ENCODE results near the gene IGHMBP2. TPM values are rescaled to one million over a fixed set of nuclear protein-coding genes. Genes with fewer than 3 reads are reported as not detected.

IGHMBP2 gene
- total and polyA plus RNA-seq, 2 experiments from 2014 or later, result 5.2 to 9.3 TPM

GRCh38 chr11:68925611-68926010 lies 21.9 kb downstream of the IGHMBP2 start:
- no peaks in the 10 kb centered on the region for H4K20me1 ChIP-seq (ENCODE audit: insufficient read depth)
- no peak overlapping the region for H2AFZ ChIP-seq
- no peaks in the 10 kb centered on the region for H3K27me3 ChIP-seq (replicated peaks; ENCODE audit: insufficient read depth)
- peaks cover 42% of the 10 kb centered on the region for H3K36me3 ChIP-seq (ENCODE audit: low read depth)
- no peak overlapping the region for H3K9ac ChIP-seq
- H3K4me1 ChIP-seq (ENCODE audit: insufficient read depth), result no peaks in the 10 kb centered on the region
- no peak overlapping the region for H3K27ac ChIP-seq
- no peaks in the 10 kb centered on the region for H3F3A ChIP-seq (ENCODE audit: insufficient read depth)
- no peak overlapping the region for H3K4me2 ChIP-seq (ENCODE audit: unreplicated experiment)
- TF ChIP-seq EZH2 (IDR thresholded peaks at IDR 0.05; ENCODE audit: insufficient read depth, poor library complexity, severe bottlenecking) (no peak), EZH2phosphoT487 (IDR thresholded peaks at IDR 0.05; ENCODE audit: insufficient read depth, low read depth) (no peak)
- no peaks in the 10 kb centered on the region for H3K9me2 ChIP-seq (ENCODE audit: insufficient read depth)
- no peak for DNase-seq
- H3K9me3 ChIP-seq (ENCODE audit: low read depth), result no peaks in the 10 kb centered on the region
- WGBS, 2 experiments (ENCODE audit: low coverage in 1 of 2, low lambda C conversion rate in 2 of 2, missing lambda C conversion rate in 2 of 2), result 82 to 89% methylated on average over 3 of the region's 3 CpGs
- H3K4me3 ChIP-seq, result no peak overlapping the region
- in situ Hi-C loops (cut with MboI), result no loop called here
- H3K79me2 ChIP-seq (ENCODE audit: insufficient read depth), result no peaks in the 10 kb centered on the region

GRCh38 chr11:68927280-68928135 lies 23.8 kb downstream of the IGHMBP2 start:
- Histone ChIP-seq H3K27ac (no peak overlapping the region), H3K9ac (no peak overlapping the region), H3K79me2 (ENCODE audit: insufficient read depth) (no peaks in the 10 kb centered on the region), H3F3A (ENCODE audit: insufficient read depth) (no peaks in the 10 kb centered on the region), H4K20me1 (ENCODE audit: insufficient read depth) (no peaks in the 10 kb centered on the region), H3K36me3 (ENCODE audit: low read depth) (peaks cover 39% of the 10 kb centered on the region), H3K4me2 (ENCODE audit: unreplicated experiment) (no peak overlapping the region), H3K9me2 (ENCODE audit: insufficient read depth) (no peaks in the 10 kb centered on the region), H3K9me3 (ENCODE audit: low read depth) (no peaks in the 10 kb centered on the region), H3K4me1 (ENCODE audit: insufficient read depth) (no peaks in the 10 kb centered on the region), H3K27me3 (replicated peaks; ENCODE audit: insufficient read depth) (no peaks in the 10 kb centered on the region), H2AFZ (no peak overlapping the region), H3K4me3 (no peak overlapping the region)
- DNase-seq, result no peak
- no peak for TF ChIP-seq EZH2 (IDR thresholded peaks at IDR 0.05; ENCODE audit: insufficient read depth, poor library complexity, severe bottlenecking)
- TF ChIP-seq EZH2phosphoT487 (IDR thresholded peaks at IDR 0.05; ENCODE audit: insufficient read depth, low read depth), result no peak
- in situ Hi-C loops (cut with MboI), result no loop called here
- WGBS, 2 experiments (ENCODE audit: low coverage in 1 of 2, low lambda C conversion rate in 2 of 2, missing lambda C conversion rate in 2 of 2), result 85 to 89% methylated on average over 12 of the region's 12 CpGs

GRCh38 chr11:68928136-68928880 lies 24.6 kb downstream of the IGHMBP2 start:
- H2AFZ ChIP-seq, result no peak overlapping the region
- H3K79me2 ChIP-seq (ENCODE audit: insufficient read depth), result no peaks in the 10 kb centered on the region
- H3K4me3 ChIP-seq, result no peak overlapping the region
- H3K36me3 ChIP-seq (ENCODE audit: low read depth), result peaks cover 33% of the 10 kb centered on the region
- no peaks in the 10 kb centered on the region for H3K9me2 ChIP-seq (ENCODE audit: insufficient read depth)
- H3K4me2 ChIP-seq (ENCODE audit: unreplicated experiment), result no peak overlapping the region
- no peak for DNase-seq
- no peaks in the 10 kb centered on the region for H3K9me3 ChIP-seq (ENCODE audit: low read depth)
- H3K27me3 ChIP-seq (replicated peaks; ENCODE audit: insufficient read depth), result no peaks in the 10 kb centered on the region
- no peak for TF ChIP-seq EZH2 (IDR thresholded peaks at IDR 0.05; ENCODE audit: insufficient read depth, poor library complexity, severe bottlenecking)
- TF ChIP-seq EZH2phosphoT487 (IDR thresholded peaks at IDR 0.05; ENCODE audit: insufficient read depth, low read depth), result no peak
- H3K27ac ChIP-seq, result no peak overlapping the region
- no peaks in the 10 kb centered on the region for H3F3A ChIP-seq (ENCODE audit: insufficient read depth)
- WGBS, 2 experiments (ENCODE audit: low coverage in 1 of 2, low lambda C conversion rate in 2 of 2, missing lambda C conversion rate in 2 of 2), result 95 to 98% methylated on average over 6 of the region's 6 CpGs
- in situ Hi-C loops (cut with MboI), result no loop called here
- H3K4me1 ChIP-seq (ENCODE audit: insufficient read depth), result no peaks in the 10 kb centered on the region
- no peaks in the 10 kb centered on the region for H4K20me1 ChIP-seq (ENCODE audit: insufficient read depth)
- no peak overlapping the region for H3K9ac ChIP-seq

- no peak overlapping the region for H3K27ac ChIP-seq
- H3F3A ChIP-seq (ENCODE audit: insufficient read depth), result no peaks in the 10 kb centered on the region
- DNase-seq, result no peak
- 93% methylated on average over 18 to 20 of the region's 20 CpGs for WGBS, 2 experiments (ENCODE audit: low coverage in 1 of 2, low lambda C conversion rate in 2 of 2, missing lambda C conversion rate in 2 of 2)
- no peaks in the 10 kb centered on the region for H3K9me2 ChIP-seq (ENCODE audit: insufficient read depth)
- no peak overlapping the region for H3K4me2 ChIP-seq (ENCODE audit: unreplicated experiment)
- H3K4me1 ChIP-seq (ENCODE audit: insufficient read depth), result no peaks in the 10 kb centered on the region
- in situ Hi-C loops (cut with MboI), result no loop called here
- peaks cover 28% of the 10 kb centered on the region for H3K36me3 ChIP-seq (ENCODE audit: low read depth)
- no peaks in the 10 kb centered on the region for H4K20me1 ChIP-seq (ENCODE audit: insufficient read depth)
- H3K27me3 ChIP-seq (replicated peaks; ENCODE audit: insufficient read depth), result no peaks in the 10 kb centered on the region
- H3K4me3 ChIP-seq, result no peak overlapping the region
- H3K9me3 ChIP-seq (ENCODE audit: low read depth), result no peaks in the 10 kb centered on the region
- no peak overlapping the region for H3K9ac ChIP-seq
- no peaks in the 10 kb centered on the region for H3K79me2 ChIP-seq (ENCODE audit: insufficient read depth)
- H2AFZ ChIP-seq, result no peak overlapping the region
- TF ChIP-seq EZH2phosphoT487 (IDR thresholded peaks at IDR 0.05; ENCODE audit: insufficient read depth, low read depth) (no peak), EZH2 (IDR thresholded peaks at IDR 0.05; ENCODE audit: insufficient read depth, poor library complexity, severe bottlenecking) (no peak)
Measured at GRCh38 chr11:68929135-68929534, 25.4 kb downstream of the IGHMBP2 start.

Data from GM23248 (cell line).